SU-DHL-6 (cell line): ENCODE results near the gene GPR155.

ENCODE experiments used
- EZH2phosphoT487 ChIP-seq: fragments of 200-600 bp; sonication (generic), shearing (Covaris generic); conservative IDR thresholded peaks from 2 replicates; pipeline ENCODE4 v1.6.1; 2018; ENCODE audit warnings: mild to moderate bottlenecking, antibody characterized with exemption, low read length, moderate library complexity, mixed read lengths
- TF ChIP-seq, protein P1 (sequence below): fragments of 200-600 bp; sonication (generic); IDR thresholded peaks from one replicate; pipeline ENCODE4 v1.5.1; 2017; ENCODE audit warnings: antibody characterized with exemption, mild to moderate bottlenecking, low read length, moderate library complexity; ENCODE audit not compliant: insufficient read depth, poor library complexity, severe bottlenecking

- TF ChIP-seq EZH2phosphoT487, result no peak
- TF ChIP-seq, protein P1, sequence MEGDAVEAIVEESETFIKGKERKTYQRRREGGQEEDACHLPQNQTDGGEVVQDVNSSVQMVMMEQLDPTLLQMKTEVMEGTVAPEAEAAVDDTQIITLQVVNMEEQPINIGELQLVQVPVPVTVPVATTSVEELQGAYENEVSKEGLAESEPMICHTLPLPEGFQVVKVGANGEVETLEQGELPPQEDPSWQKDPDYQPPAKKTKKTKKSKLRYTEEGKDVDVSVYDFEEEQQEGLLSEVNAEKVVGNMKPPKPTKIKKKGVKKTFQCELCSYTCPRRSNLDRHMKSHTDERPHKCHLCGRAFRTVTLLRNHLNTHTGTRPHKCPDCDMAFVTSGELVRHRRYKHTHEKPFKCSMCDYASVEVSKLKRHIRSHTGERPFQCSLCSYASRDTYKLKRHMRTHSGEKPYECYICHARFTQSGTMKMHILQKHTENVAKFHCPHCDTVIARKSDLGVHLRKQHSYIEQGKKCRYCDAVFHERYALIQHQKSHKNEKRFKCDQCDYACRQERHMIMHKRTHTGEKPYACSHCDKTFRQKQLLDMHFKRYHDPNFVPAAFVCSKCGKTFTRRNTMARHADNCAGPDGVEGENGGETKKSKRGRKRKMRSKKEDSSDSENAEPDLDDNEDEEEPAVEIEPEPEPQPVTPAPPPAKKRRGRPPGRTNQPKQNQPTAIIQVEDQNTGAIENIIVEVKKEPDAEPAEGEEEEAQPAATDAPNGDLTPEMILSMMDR, result no peak
Observed at GRCh38 chr2:174385201-174385600, 101.6 kb downstream of the GPR155 start.
